HK-2 (cell line): Measurements from ENCODE around the gene TYRP1.

ENCODE experiments used
- DNase-seq: peaks from one replicate; pipeline ENCODE4 v3.0.0-alpha.2; 2018; ENCODE audit not compliant: unreplicated experiment

The TYRP1 gene

GRCh38 chr9:12696931-12697622, 3.9 kb downstream of the TYRP1 start:
- DNase-seq = no peak

- no peak for DNase-seq
Measured at GRCh38 chr9:12697719-12698118, 4.5 kb downstream of the TYRP1 start.

- DNase-seq = no peak
Measured at GRCh38 chr9:12698266-12698665, 5.1 kb downstream of the TYRP1 start.

- no peak for DNase-seq
Measured at GRCh38 chr9:12698986-12699385, 5.8 kb downstream of the TYRP1 start.

GRCh38 chr9:12699529-12699928, 6.3 kb downstream of the TYRP1 start:
- DNase-seq = no peak

- DNase-seq = no peak
Measured at GRCh38 chr9:12701126-12701525, 7.9 kb downstream of the TYRP1 start.

- peak; percentile 13 for DNase-seq
Measured at GRCh38 chr9:12702160-12702758, 9.1 kb downstream of the TYRP1 start.

GRCh38 chr9:12703996-12704395, 10.8 kb downstream of the TYRP1 start:
- DNase-seq = no peak

GRCh38 chr9:12705738-12706391, 12.7 kb downstream of the TYRP1 start:
- no peak for DNase-seq

- DNase-seq = no peak
Measured at GRCh38 chr9:12708562-12709298, 15.5 kb downstream of the TYRP1 start.

GRCh38 chr9:12712532-12712931, 19.3 kb downstream of the TYRP1 start:
- DNase-seq = no peak

- DNase-seq = no peak
Measured at GRCh38 chr9:12715268-12715667, 22.1 kb downstream of the TYRP1 start.

- no peak for DNase-seq
Measured at GRCh38 chr9:12716823-12717600, 23.8 kb downstream of the TYRP1 start.

GRCh38 chr9:12717907-12718306, 24.7 kb downstream of the TYRP1 start:
- DNase-seq = no peak

- no peak for DNase-seq
Measured at GRCh38 chr9:12718482-12719026, 25.4 kb downstream of the TYRP1 start.

GRCh38 chr9:12719431-12719830, 26.2 kb downstream of the TYRP1 start:
- no peak for DNase-seq

- DNase-seq = no peak
Measured at GRCh38 chr9:12720551-12720950, 27.4 kb downstream of the TYRP1 start.

GRCh38 chr9:12722131-12722530, 28.9 kb downstream of the TYRP1 start:
- DNase-seq = no peak

- no peak for DNase-seq
Measured at GRCh38 chr9:12723409-12724028, 30.3 kb downstream of the TYRP1 start.

- no peak for DNase-seq
Measured at GRCh38 chr9:12726795-12727194, 33.6 kb downstream of the TYRP1 start.

- DNase-seq = no peak
Measured at GRCh38 chr9:12730198-12730597, 37.0 kb downstream of the TYRP1 start.
